ENCODE results near the gene PRSS53. TPM values are rescaled to one million over a fixed set of nuclear protein-coding genes. Genes with fewer than 3 reads are reported as not detected.
"Not testable (repeated sequence)": the region's sequence is repeated elsewhere in the genome, so short reads cannot be mapped to it uniquely, and the experiment has no call there.

The PRSS53 gene
- 20.4 TPM for total RNA-seq (ENCODE audit: unreplicated experiment)
- long read RNA-seq, result 0 reads

DNA sequence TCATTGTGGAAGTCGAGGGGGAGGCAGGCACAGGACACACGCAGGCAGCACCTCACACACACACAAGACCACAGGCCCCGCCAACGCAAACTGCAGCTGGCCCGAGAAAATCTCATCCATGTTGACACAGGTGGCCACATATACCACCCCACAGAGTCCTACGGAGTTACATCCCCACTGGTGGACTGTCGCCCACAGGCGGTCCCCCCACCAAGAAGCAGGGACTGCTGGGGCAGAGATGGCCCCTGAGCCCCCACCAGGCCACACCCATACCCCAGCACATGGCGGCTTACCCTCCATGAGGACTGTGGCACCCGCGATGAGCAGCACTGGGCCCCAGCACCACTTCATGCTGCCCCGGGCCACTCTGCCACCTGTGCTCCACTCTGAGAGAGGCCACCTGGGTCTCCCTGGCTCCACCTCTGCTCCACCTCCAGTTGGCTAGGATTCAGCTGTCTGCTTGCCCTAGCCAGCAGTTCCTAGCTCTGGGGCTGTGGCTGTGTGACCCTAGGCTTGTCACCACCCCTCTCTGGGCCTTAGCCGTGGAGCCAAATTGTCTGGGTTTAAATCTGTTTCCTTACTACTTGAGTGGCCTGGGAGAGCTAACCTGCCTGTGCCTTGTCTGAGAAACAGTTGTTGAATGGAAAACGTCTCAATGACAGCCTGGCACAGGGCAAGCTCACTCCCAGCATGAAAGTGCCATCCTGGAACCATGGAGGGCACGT lies at the start of gene PRSS53:
Gene PRSS53 (minus strand): TSS at position 485 of the 725 bp plus-strand sequence. CDS start 134 bp downstream, at position 351.
- Mint-ChIP-seq H3K27ac (ENCODE audit: unreplicated experiment) (no peak within 1 kb of the TSS), H3K27me3 (ENCODE audit: unreplicated experiment) (peaks cover 8% of the 10 kb centered on the region), H3K4me1 (ENCODE audit: low read depth, unreplicated experiment) (peaks cover 12% of the 10 kb centered on the region), H3K4me3 (ENCODE audit: unreplicated experiment) (no peak within 1 kb of the TSS), H3K9me3 (ENCODE audit: unreplicated experiment) (peaks cover 6% of the 10 kb centered on the region), H3K36me3 (ENCODE audit: unreplicated experiment) (no peaks in the 10 kb centered on the region)
- TF ChIP-seq CTCF (IDR thresholded peaks at IDR 0.05; ENCODE audit: partially characterized antibody, unreplicated experiment), result no peak
- no peak for DNase-seq

DNA sequence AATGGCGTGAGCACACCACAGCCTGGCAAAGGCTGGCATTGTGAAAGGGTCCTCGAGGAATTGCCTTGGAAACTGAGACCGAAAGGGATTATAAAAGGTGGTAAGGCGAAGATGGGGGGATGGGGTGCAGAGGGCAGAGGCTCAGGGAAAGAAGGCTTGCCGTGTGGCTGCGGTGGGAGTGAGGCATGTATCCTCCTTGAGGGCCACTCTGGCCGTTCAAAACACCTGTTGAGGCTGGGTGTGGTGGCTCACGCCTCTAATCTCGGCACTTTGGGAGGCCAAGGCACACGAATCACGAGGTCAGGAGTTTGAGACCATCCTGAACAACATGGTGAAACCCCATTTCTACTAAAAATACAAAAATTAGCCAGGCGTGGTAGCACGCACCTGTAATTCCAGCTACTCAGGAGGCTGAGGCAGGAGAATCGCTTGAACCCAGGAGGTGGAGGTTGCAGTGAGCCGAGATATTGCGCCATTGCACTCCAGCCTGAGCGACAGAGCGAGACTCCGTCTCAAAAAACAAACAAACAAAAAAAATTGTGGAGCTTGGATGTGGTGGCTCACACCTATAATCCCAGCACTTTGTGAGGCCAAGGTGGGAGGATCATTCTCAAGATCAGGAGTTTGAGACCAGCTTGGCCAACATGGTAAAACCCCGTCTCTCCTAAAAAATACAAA lies 48.2 kb upstream of the PRSS53 start:
- H3K4me1 Mint-ChIP-seq (ENCODE audit: low read depth, unreplicated experiment); H3K36me3 Mint-ChIP-seq (ENCODE audit: unreplicated experiment); H3K27ac Mint-ChIP-seq (ENCODE audit: unreplicated experiment): not testable (repeated sequence)

GRCh38 chr16:31136287-31136662 lies 47.5 kb upstream of the PRSS53 start:
- no peak for DNase-seq
- no peaks in the 10 kb centered on the region for H3K36me3 Mint-ChIP-seq (ENCODE audit: unreplicated experiment)
- H3K27me3 Mint-ChIP-seq (ENCODE audit: unreplicated experiment), result peaks cover 6% of the 10 kb centered on the region
- H3K4me1 Mint-ChIP-seq (ENCODE audit: low read depth, unreplicated experiment), result peaks cover 7% of the 10 kb centered on the region
- H3K4me3 Mint-ChIP-seq (ENCODE audit: unreplicated experiment), result no peak overlapping the region
- no peak for TF ChIP-seq CTCF (IDR thresholded peaks at IDR 0.05; ENCODE audit: partially characterized antibody, unreplicated experiment)
- peaks cover 5% of the 10 kb centered on the region for H3K9me3 Mint-ChIP-seq (ENCODE audit: unreplicated experiment)
- H3K27ac Mint-ChIP-seq (ENCODE audit: unreplicated experiment), result no peak overlapping the region

More for the DNA sequence above, 48.2 kb upstream of the PRSS53 start:
- not testable (repeated sequence) for H3K27me3 Mint-ChIP-seq (ENCODE audit: unreplicated experiment); H3K9me3 Mint-ChIP-seq (ENCODE audit: unreplicated experiment); H3K4me3 Mint-ChIP-seq (ENCODE audit: unreplicated experiment); DNase-seq

GRCh38 chr16:31135535-31136286 lies 47.0 kb upstream of the PRSS53 start, which contains the start of gene PRSS8:
Gene PRSS8 (minus strand): TSS chr16:31135727. CDS start chr16:31135498, 229 bp downstream.
- H3K4me1 Mint-ChIP-seq (ENCODE audit: low read depth, unreplicated experiment), result peaks cover 7% of the 10 kb centered on the region
- peaks cover 6% of the 10 kb centered on the region for H3K27me3 Mint-ChIP-seq (ENCODE audit: unreplicated experiment)
- H3K27ac Mint-ChIP-seq (ENCODE audit: unreplicated experiment), result no peak within 1 kb of the TSS
- H3K36me3 Mint-ChIP-seq (ENCODE audit: unreplicated experiment), result no peaks in the 10 kb centered on the region
- H3K4me3 Mint-ChIP-seq (ENCODE audit: unreplicated experiment), result no peak within 1 kb of the TSS
- peaks cover 2% of the 10 kb centered on the region for H3K9me3 Mint-ChIP-seq (ENCODE audit: unreplicated experiment)
- no peak for TF ChIP-seq CTCF (IDR thresholded peaks at IDR 0.05; ENCODE audit: partially characterized antibody, unreplicated experiment)
- DNase-seq, result no peak

- TF ChIP-seq CTCF (IDR thresholded peaks at IDR 0.05; ENCODE audit: partially characterized antibody, unreplicated experiment), result no peak
- Mint-ChIP-seq H3K4me3 (ENCODE audit: unreplicated experiment) (no peak overlapping the region), H3K36me3 (ENCODE audit: unreplicated experiment) (no peaks in the 10 kb centered on the region), H3K27me3 (ENCODE audit: unreplicated experiment) (peaks cover 6% of the 10 kb centered on the region), H3K4me1 (ENCODE audit: low read depth, unreplicated experiment) (peaks cover 7% of the 10 kb centered on the region), H3K27ac (ENCODE audit: unreplicated experiment) (no peak overlapping the region), H3K9me3 (ENCODE audit: unreplicated experiment) (peaks cover 2% of the 10 kb centered on the region)
- DNase-seq, result no peak
Observed at GRCh38 chr16:31134625-31135534, 46.1 kb upstream of the PRSS53 start.

Measured in glutamatergic neuron (in vitro differentiated cells).